ENCODE results near the gene MRGPRG. TPM values are rescaled to one million over a fixed set of nuclear protein-coding genes. Genes with fewer than 3 reads are reported as not detected.

Gene MRGPRG
- total and polyA plus RNA-seq, 2 donors from 2014 or later = not detected

- Histone ChIP-seq H3K4me1 (ENCODE audit: control insufficient read depth in 2 of 3, insufficient read depth in 2 of 3, low read depth in 1 of 3, low read length in 3 of 3) (no peaks in the 10 kb centered on the region), H3K9ac (ENCODE audit: low read length in 3 of 3) (no peak overlapping the region), H3K9me3 (ENCODE audit: control insufficient read depth in 2 of 3, insufficient read depth in 1 of 3, low read length in 3 of 3) (no peaks in the 10 kb centered on the region), H3K36me3 (ENCODE audit: control insufficient read depth in 2 of 3, insufficient read depth in 3 of 3, low read length in 3 of 3) (no peaks in the 10 kb centered on the region), H3K27ac (ENCODE audit: low read depth in 2 of 2, low read length in 2 of 2) (no peak overlapping the region), H3K4me3 (ENCODE audit: low read length in 3 of 3) (no peak overlapping the region), H3K27me3 (ENCODE audit: control insufficient read depth, insufficient read depth, low read length) (no peaks in the 10 kb centered on the region)
- intact Hi-C loops (cut with DNase I) = loop anchor here (10.0 kb wide), 1 partner anchor 183 kb away; no protein-coding TSS in a partner anchor
- TF ChIP-seq CTCF (IDR thresholded peaks at IDR 0.05; ENCODE audit: borderline replicate concordance, extremely low read depth, insufficient read depth) = no peak
- FAIRE-seq (no peak), DNase-seq (peak in 1 of 5 donors; percentile 77)
These were observed 663 bp downstream of the MRGPRG start for GRCh38 chr11:3217818-3218482.

GRCh38 chr11:3216027-3216525 is 2.5 kb downstream of the MRGPRG start:
- Histone ChIP-seq H3K27ac (ENCODE audit: low read depth in 2 of 2, low read length in 2 of 2) (no peak overlapping the region), H3K36me3 (ENCODE audit: control insufficient read depth in 2 of 3, insufficient read depth in 3 of 3, low read length in 3 of 3) (no peaks in the 10 kb centered on the region), H3K27me3 (ENCODE audit: control insufficient read depth, insufficient read depth, low read length) (no peaks in the 10 kb centered on the region), H3K9ac (ENCODE audit: low read length in 3 of 3) (no peak overlapping the region), H3K4me1 (ENCODE audit: control insufficient read depth in 2 of 3, insufficient read depth in 2 of 3, low read depth in 1 of 3, low read length in 3 of 3) (no peaks in the 10 kb centered on the region), H3K9me3 (ENCODE audit: control insufficient read depth in 2 of 3, insufficient read depth in 1 of 3, low read length in 3 of 3) (no peaks in the 10 kb centered on the region), H3K4me3 (ENCODE audit: low read length in 3 of 3) (no peak overlapping the region)
- FAIRE-seq = no peak
- no peak for TF ChIP-seq CTCF (IDR thresholded peaks at IDR 0.05; ENCODE audit: borderline replicate concordance, extremely low read depth, insufficient read depth)
- intact Hi-C loops (cut with DNase I) = loop anchor here (10.0 kb wide), 1 partner anchor 181 kb away; no protein-coding TSS in a partner anchor
- DNase-seq = peak in 1 of 5 donors; percentile 39

GRCh38 chr11:3215346-3216026 is 3.1 kb downstream of the MRGPRG start:
- Histone ChIP-seq H3K4me1 (ENCODE audit: control insufficient read depth in 2 of 3, insufficient read depth in 2 of 3, low read depth in 1 of 3, low read length in 3 of 3) (no peaks in the 10 kb centered on the region), H3K9me3 (ENCODE audit: control insufficient read depth in 2 of 3, insufficient read depth in 1 of 3, low read length in 3 of 3) (no peaks in the 10 kb centered on the region), H3K9ac (ENCODE audit: low read length in 3 of 3) (no peak overlapping the region), H3K27ac (ENCODE audit: low read depth in 2 of 2, low read length in 2 of 2) (no peak overlapping the region), H3K4me3 (ENCODE audit: low read length in 3 of 3) (no peak overlapping the region), H3K36me3 (ENCODE audit: control insufficient read depth in 2 of 3, insufficient read depth in 3 of 3, low read length in 3 of 3) (no peaks in the 10 kb centered on the region), H3K27me3 (ENCODE audit: control insufficient read depth, insufficient read depth, low read length) (no peaks in the 10 kb centered on the region)
- TF ChIP-seq CTCF (IDR thresholded peaks at IDR 0.05; ENCODE audit: borderline replicate concordance, extremely low read depth, insufficient read depth) = no peak
- peak in 2 of 5 donors; percentile 24 to 46 for DNase-seq
- intact Hi-C loops (cut with DNase I) = loop anchor here (10.0 kb wide), 1 partner anchor 181 kb away; no protein-coding TSS in a partner anchor
- FAIRE-seq = no peak

All from kidney (tissue), 14 donors.